ENCODE results near the gene LMF1. TPM values are rescaled to one million over a fixed set of nuclear protein-coding genes. Genes with fewer than 3 reads are reported as not detected.

The LMF1 gene
- total and polyA plus RNA-seq, 2 of the 8 experiments (the other 6 are each of a cell fraction or from before 2014, with no cell fraction given), result 3.5 to 9.1 TPM

DNA sequence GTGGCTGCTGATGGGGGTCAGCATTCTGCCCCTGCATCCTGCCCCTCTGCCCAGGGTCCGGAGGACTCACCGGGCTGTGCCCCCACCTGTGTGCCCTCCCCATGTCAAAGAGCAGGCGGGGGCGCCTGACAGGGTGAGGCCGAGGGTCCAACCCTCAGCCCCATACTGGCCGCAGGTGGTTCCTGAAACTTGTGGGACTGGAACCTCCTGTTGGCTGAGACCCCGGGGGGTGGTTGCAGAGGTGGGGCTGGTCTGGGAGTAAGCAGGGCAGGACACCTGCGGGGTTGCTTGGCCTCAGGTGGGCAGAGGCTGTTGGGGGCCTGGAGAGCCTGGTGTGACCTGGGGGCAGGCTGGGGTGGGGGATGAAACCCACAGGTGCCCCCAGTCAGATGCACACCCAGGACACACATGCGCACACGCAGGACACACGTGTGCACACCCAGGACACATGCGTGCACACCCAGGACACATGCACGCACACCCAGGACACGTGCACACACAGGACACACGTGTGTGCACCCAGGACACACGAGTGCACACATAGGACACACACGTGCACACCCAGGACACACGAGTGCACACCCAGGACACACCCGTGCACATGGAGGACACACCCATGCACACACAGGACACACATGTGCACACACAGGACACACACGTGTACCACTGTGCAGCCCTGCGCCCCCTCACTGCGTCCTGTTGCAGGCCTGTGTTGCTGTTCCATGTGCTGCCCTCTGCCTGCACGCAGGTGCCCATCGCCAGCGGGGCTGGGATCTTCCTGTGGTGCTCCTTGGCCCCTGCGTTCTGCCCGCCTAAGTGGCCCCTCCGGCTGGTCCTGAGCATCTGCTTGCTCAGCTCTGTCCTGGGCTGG is 42.2 kb upstream of the LMF1 start (continued):
- TF ChIP-seq, protein P1, sequence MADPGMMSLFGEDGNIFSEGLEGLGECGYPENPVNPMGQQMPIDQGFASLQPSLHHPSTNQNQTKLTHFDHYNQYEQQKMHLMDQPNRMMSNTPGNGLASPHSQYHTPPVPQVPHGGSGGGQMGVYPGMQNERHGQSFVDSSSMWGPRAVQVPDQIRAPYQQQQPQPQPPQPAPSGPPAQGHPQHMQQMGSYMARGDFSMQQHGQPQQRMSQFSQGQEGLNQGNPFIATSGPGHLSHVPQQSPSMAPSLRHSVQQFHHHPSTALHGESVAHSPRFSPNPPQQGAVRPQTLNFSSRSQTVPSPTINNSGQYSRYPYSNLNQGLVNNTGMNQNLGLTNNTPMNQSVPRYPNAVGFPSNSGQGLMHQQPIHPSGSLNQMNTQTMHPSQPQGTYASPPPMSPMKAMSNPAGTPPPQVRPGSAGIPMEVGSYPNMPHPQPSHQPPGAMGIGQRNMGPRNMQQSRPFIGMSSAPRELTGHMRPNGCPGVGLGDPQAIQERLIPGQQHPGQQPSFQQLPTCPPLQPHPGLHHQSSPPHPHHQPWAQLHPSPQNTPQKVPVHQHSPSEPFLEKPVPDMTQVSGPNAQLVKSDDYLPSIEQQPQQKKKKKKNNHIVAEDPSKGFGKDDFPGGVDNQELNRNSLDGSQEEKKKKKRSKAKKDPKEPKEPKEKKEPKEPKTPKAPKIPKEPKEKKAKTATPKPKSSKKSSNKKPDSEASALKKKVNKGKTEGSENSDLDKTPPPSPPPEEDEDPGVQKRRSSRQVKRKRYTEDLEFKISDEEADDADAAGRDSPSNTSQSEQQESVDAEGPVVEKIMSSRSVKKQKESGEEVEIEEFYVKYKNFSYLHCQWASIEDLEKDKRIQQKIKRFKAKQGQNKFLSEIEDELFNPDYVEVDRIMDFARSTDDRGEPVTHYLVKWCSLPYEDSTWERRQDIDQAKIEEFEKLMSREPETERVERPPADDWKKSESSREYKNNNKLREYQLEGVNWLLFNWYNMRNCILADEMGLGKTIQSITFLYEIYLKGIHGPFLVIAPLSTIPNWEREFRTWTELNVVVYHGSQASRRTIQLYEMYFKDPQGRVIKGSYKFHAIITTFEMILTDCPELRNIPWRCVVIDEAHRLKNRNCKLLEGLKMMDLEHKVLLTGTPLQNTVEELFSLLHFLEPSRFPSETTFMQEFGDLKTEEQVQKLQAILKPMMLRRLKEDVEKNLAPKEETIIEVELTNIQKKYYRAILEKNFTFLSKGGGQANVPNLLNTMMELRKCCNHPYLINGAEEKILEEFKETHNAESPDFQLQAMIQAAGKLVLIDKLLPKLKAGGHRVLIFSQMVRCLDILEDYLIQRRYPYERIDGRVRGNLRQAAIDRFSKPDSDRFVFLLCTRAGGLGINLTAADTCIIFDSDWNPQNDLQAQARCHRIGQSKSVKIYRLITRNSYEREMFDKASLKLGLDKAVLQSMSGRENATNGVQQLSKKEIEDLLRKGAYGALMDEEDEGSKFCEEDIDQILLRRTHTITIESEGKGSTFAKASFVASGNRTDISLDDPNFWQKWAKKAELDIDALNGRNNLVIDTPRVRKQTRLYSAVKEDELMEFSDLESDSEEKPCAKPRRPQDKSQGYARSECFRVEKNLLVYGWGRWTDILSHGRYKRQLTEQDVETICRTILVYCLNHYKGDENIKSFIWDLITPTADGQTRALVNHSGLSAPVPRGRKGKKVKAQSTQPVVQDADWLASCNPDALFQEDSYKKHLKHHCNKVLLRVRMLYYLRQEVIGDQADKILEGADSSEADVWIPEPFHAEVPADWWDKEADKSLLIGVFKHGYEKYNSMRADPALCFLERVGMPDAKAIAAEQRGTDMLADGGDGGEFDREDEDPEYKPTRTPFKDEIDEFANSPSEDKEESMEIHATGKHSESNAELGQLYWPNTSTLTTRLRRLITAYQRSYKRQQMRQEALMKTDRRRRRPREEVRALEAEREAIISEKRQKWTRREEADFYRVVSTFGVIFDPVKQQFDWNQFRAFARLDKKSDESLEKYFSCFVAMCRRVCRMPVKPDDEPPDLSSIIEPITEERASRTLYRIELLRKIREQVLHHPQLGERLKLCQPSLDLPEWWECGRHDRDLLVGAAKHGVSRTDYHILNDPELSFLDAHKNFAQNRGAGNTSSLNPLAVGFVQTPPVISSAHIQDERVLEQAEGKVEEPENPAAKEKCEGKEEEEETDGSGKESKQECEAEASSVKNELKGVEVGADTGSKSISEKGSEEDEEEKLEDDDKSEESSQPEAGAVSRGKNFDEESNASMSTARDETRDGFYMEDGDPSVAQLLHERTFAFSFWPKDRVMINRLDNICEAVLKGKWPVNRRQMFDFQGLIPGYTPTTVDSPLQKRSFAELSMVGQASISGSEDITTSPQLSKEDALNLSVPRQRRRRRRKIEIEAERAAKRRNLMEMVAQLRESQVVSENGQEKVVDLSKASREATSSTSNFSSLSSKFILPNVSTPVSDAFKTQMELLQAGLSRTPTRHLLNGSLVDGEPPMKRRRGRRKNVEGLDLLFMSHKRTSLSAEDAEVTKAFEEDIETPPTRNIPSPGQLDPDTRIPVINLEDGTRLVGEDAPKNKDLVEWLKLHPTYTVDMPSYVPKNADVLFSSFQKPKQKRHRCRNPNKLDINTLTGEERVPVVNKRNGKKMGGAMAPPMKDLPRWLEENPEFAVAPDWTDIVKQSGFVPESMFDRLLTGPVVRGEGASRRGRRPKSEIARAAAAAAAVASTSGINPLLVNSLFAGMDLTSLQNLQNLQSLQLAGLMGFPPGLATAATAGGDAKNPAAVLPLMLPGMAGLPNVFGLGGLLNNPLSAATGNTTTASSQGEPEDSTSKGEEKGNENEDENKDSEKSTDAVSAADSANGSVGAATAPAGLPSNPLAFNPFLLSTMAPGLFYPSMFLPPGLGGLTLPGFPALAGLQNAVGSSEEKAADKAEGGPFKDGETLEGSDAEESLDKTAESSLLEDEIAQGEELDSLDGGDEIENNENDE (IDR thresholded peaks at IDR 0.05; ENCODE audit: insufficient replicate concordance, low read length), result no peak
- TF ChIP-seq KDM5A (IDR thresholded peaks at IDR 0.05; ENCODE audit: low read length) (no peak), TBP (IDR thresholded peaks at IDR 0.05; ENCODE audit: low read depth, low read length) (no peak), POLR2A (IDR thresholded peaks at IDR 0.05; ENCODE audit: control extremely low read depth in 1 of 2, low read depth in 2 of 2, low read length in 2 of 2) (no peak), RFX5 (IDR thresholded peaks at IDR 0.05; ENCODE audit: borderline replicate concordance, low read depth, low read length) (no peak), JUND (IDR thresholded peaks at IDR 0.05; ENCODE audit: low read length) (no peak), YY1 (IDR thresholded peaks at IDR 0.05; ENCODE audit: low read depth, low read length) (no peak), SIX5 (IDR thresholded peaks at IDR 0.05; ENCODE audit: low read depth, low read length) (no peak)
- TF ChIP-seq, protein P2, sequence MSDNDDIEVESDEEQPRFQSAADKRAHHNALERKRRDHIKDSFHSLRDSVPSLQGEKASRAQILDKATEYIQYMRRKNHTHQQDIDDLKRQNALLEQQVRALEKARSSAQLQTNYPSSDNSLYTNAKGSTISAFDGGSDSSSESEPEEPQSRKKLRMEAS (IDR thresholded peaks at IDR 0.05), result no peak

Measured in H1 (cell line).